PC-3 (cell line): Measurements from ENCODE around the gene TP53I11.

ENCODE experiments used
- CTCF ChIP-seq: fragments of 300-600 bp; sonication (generic); conservative IDR thresholded peaks from 2 replicates; pipeline ENCODE4 v1.5.1; 2017; ENCODE audit warnings: antibody characterized with exemption, low read depth, mild to moderate bottlenecking, low read length
- EZH2 ChIP-seq: fragments of 300-600 bp; sonication (generic); IDR thresholded peaks from one replicate; pipeline ENCODE4 v1.6.1; 2017; ENCODE audit warnings: antibody characterized with exemption, mild to moderate bottlenecking, low read length; ENCODE audit not compliant: unreplicated experiment

- TF ChIP-seq CTCF (no peak), EZH2 (no peak)
These were observed 45.4 kb downstream of the TP53I11 start for GRCh38 chr11:44905131-44905866.
